SK-N-SH treated with all-trans-retinoic acid at 6 μM for 48 hours (cell line): ENCODE data around the gene KCNJ1.

ENCODE experiments used
- ARNTL ChIP-seq: fragments of 450-650 bp; formaldehyde crosslinking; IDR thresholded peaks from 2 replicates; pipeline ENCODE4 v1.5.0; 2020; ENCODE audit warnings: low read depth, mild to moderate bottlenecking, moderate library complexity, borderline replicate concordance
- SNAI2 ChIP-seq: fragments of 250-450 bp; sonication (Bioruptor Pico); IDR thresholded peaks from 2 replicates; pipeline ENCODE4 v1.5.0; 2020; ENCODE audit warnings: mild to moderate bottlenecking, moderate library complexity
- ZFP3 ChIP-seq: fragments of 250-450 bp; sonication (Bioruptor Pico); IDR thresholded peaks from 2 replicates; pipeline ENCODE4 v1.5.0; 2020; ENCODE audit warnings: mild to moderate bottlenecking, moderate library complexity
- TF ChIP-seq, protein P1 (sequence below): fragments of 250-450 bp; sonication (Bioruptor Pico); IDR thresholded peaks from 2 replicates; pipeline ENCODE4 v1.8.0; 2020; ENCODE audit warnings: mild to moderate bottlenecking, moderate library complexity, borderline replicate concordance

DNA sequence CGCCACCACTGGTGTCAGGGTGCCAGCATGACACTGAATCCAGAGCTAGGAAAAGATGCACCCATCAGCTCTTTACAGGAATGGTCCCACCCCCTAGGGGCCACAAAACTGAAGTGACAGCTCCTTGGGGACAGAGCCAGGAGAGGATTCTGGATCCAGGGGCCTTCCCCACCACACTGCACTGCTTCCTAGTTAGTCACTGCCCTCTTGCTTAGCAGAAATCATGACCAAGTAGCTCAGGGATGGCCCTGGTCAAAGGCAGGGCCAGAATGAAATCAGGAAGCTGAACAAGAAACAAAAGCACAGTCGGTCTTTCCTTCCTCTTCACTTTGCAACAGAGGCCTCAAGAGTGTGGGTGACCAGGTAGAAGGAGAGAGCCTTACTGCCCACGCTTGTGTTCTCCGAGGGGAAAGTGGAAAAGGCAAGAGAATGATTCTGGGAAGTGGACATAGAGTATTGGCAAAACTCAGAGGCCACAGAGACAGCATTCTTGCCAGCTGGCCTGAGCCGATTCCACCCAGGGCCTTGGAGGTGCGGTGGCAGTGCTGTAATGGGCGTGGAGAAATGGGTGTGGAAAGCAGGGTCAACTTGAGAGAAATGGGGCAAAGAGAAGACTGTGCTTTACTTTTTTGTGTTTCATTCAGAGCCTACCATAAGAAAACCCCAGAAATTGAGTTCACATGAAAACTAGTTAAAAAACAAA is 39.8 kb downstream of the KCNJ1 start:
- no peak for TF ChIP-seq SNAI2 (CRISPR knock-in tag)
- TF ChIP-seq ARNTL (CRISPR knock-in tag) = no peak
- TF ChIP-seq, protein P1, sequence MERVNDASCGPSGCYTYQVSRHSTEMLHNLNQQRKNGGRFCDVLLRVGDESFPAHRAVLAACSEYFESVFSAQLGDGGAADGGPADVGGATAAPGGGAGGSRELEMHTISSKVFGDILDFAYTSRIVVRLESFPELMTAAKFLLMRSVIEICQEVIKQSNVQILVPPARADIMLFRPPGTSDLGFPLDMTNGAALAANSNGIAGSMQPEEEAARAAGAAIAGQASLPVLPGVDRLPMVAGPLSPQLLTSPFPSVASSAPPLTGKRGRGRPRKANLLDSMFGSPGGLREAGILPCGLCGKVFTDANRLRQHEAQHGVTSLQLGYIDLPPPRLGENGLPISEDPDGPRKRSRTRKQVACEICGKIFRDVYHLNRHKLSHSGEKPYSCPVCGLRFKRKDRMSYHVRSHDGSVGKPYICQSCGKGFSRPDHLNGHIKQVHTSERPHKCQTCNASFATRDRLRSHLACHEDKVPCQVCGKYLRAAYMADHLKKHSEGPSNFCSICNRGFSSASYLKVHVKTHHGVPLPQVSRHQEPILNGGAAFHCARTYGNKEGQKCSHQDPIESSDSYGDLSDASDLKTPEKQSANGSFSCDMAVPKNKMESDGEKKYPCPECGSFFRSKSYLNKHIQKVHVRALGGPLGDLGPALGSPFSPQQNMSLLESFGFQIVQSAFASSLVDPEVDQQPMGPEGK (CRISPR knock-in tag) = no peak
- TF ChIP-seq ZFP3 (CRISPR knock-in tag) = no peak
